IMR-90 (cell line): ENCODE data around the gene GTPBP3. TPM values are rescaled to one million over a fixed set of nuclear protein-coding genes. Genes with fewer than 3 reads are reported as not detected.
A peak's percentile ranks its signal among the peaks of the same experiment; 100 is the strongest.

Source experiments
- ATAC-seq: fragments of 200-7000 bp; cut with Tn5 transposase; 2 replicates; pipeline ENCODE4 v1.9.1; 2020; ENCODE audit warnings: low read depth, mild to moderate bottlenecking, moderate library complexity
- BruUV-seq: library from RNA; stranded (reverse); fragments of 400-500 nt; replicated peaks from 2 replicates; lab custom pipeline; 2021; lab: Mats Ljungman, UMichigan
- CTCF ChIA-PET: fragments of 300-600 bp; formaldehyde crosslinking; extraction: SDS; loops from one replicate; lab custom pipeline; 2021; ENCODE audit warnings: antibody characterized with exemption; lab: Yijun Ruan, JAX
- POLR2A ChIA-PET: fragments of 300-600 bp; sonication (Branson Sonifier 250); formaldehyde crosslinking; loops from one replicate; lab custom pipeline; 2022; ENCODE audit warnings: antibody characterized with exemption; ENCODE audit not compliant: unreplicated experiment; lab: Charles Lee
- DNase-seq: peaks from one replicate; pipeline ENCODE4 v3.0.0; 2013
- H2AFZ ChIP-seq: replicated peaks from 2 replicates; pipeline ENCODE3; 2013; ENCODE audit warnings: low read length, mild to moderate bottlenecking; ENCODE audit not compliant: poor library complexity
- H2AK5ac ChIP-seq: 2 replicates; pipeline ENCODE4 v1.6.1; 2013; ENCODE audit warnings: low read depth, low read length, inconsistent platforms
- H2AK9ac ChIP-seq: replicated peaks from 2 replicates; pipeline ENCODE3; 2013; ENCODE audit warnings: mild to moderate bottlenecking, low read depth, low read length, moderate library complexity; ENCODE audit not compliant: poor library complexity
- H2BK120ac ChIP-seq: 2 replicates; pipeline ENCODE4 v1.6.1; 2013; ENCODE audit warnings: low read depth, low read length, inconsistent platforms
- H2BK15ac ChIP-seq: 3 replicates; pipeline ENCODE4 v1.6.1; 2013; ENCODE audit warnings: low read depth, low read length, inconsistent platforms
- H2BK20ac ChIP-seq: 2 replicates; pipeline ENCODE4 v1.6.1; 2013; ENCODE audit warnings: low read depth, mild to moderate bottlenecking, inconsistent platforms, low read length, moderate library complexity
- H2BK5ac ChIP-seq: 2 replicates; pipeline ENCODE4 v1.6.1; 2013; ENCODE audit warnings: mild to moderate bottlenecking, low read depth, low read length, inconsistent platforms; ENCODE audit not compliant: poor library complexity, severe bottlenecking
- H3K14ac ChIP-seq: replicated peaks from 2 replicates; pipeline ENCODE4 v1.6.1; 2013; ENCODE audit warnings: low read depth, low read length, inconsistent platforms
- H3K18ac ChIP-seq: 2 replicates; pipeline ENCODE4 v1.6.1; 2013; ENCODE audit warnings: low read depth, low read length, control low read depth
- H3K23ac ChIP-seq: 2 replicates; pipeline ENCODE4 v1.6.1; 2013; ENCODE audit warnings: low read depth, low read length, inconsistent platforms
- H3K27ac ChIP-seq: 2 replicates; pipeline ENCODE4 v1.5.1; 2013; ENCODE audit warnings: mild to moderate bottlenecking, control low read depth, low read length; ENCODE audit not compliant: insufficient read depth
- H3K27me3 ChIP-seq: 2 replicates; pipeline ENCODE4 v1.6.1; 2013; ENCODE audit warnings: low read length; ENCODE audit not compliant: control insufficient read depth, insufficient read depth
- H3K36me3 ChIP-seq: 2 replicates; pipeline ENCODE4 v1.6.1; 2013; ENCODE audit warnings: low read length, mixed read lengths; ENCODE audit not compliant: control insufficient read depth, insufficient read depth
- H3K4ac ChIP-seq: 2 replicates; pipeline ENCODE4 v1.6.1; 2013; ENCODE audit warnings: low read depth, low read length, inconsistent platforms
- H3K4me1 ChIP-seq: 2 replicates; pipeline ENCODE4 v1.6.1; 2013; ENCODE audit warnings: low read length, mixed read lengths; ENCODE audit not compliant: control insufficient read depth, insufficient read depth
- H3K4me2 ChIP-seq: 2 replicates; pipeline ENCODE4 v1.6.1; 2013; ENCODE audit warnings: low read depth, mild to moderate bottlenecking, control low read depth, low read length, moderate library complexity
- H3K4me3 ChIP-seq: 2 replicates; pipeline ENCODE4 v1.5.1; 2013; ENCODE audit warnings: low read depth, mild to moderate bottlenecking, control low read depth, low read length, moderate library complexity; ENCODE audit not compliant: insufficient read depth
- H3K56ac ChIP-seq: 2 replicates; pipeline ENCODE4 v1.6.1; 2013; ENCODE audit warnings: low read length, inconsistent platforms; ENCODE audit not compliant: insufficient read depth; ENCODE audit errors: extremely low read depth
- H3K79me1 ChIP-seq, 2 experiments: 2 replicates each; pipeline ENCODE4 v1.6.1; 2013; ENCODE audit warnings: low read length in 2 of 2, inconsistent platforms in 1 of 2, low read depth in 1 of 2
- H3K9ac ChIP-seq: 2 replicates; pipeline ENCODE4 v1.6.1; 2013; ENCODE audit warnings: low read depth, low read length, control low read depth
- H3K9me1 ChIP-seq: 2 replicates; pipeline ENCODE4 v1.6.1; 2013; ENCODE audit warnings: low read length, inconsistent platforms; ENCODE audit not compliant: insufficient read depth
- H3K9me3 ChIP-seq: 2 replicates; pipeline ENCODE4 v1.6.1; 2013; ENCODE audit warnings: low read length; ENCODE audit not compliant: control insufficient read depth, insufficient read depth
- H4K20me1 ChIP-seq: 2 replicates; pipeline ENCODE4 v1.6.1; 2013; ENCODE audit warnings: low read length, inconsistent platforms; ENCODE audit not compliant: insufficient read depth
- H4K5ac ChIP-seq: 2 replicates; pipeline ENCODE4 v1.6.1; 2013; ENCODE audit warnings: mild to moderate bottlenecking, low read depth, low read length, control low read depth
- H4K8ac ChIP-seq, 2 experiments: 2 replicates each; pipeline ENCODE4 v1.6.1; 2013; ENCODE audit warnings: low read depth in 2 of 2, low read length in 2 of 2, control low read depth in 1 of 2, inconsistent platforms in 1 of 2
- H4K91ac ChIP-seq: 2 replicates; pipeline ENCODE4 v1.6.1; 2013; ENCODE audit warnings: low read depth, low read length, inconsistent platforms; ENCODE audit not compliant: insufficient read depth
- BHLHE40 ChIP-seq: fragments of 150-350 bp; IDR thresholded peaks from 2 replicates; pipeline ENCODE4 v1.6.1; 2016; ENCODE audit warnings: mild to moderate bottlenecking, low read depth, low read length
- CEBPB ChIP-seq: IDR thresholded peaks from 2 replicates; pipeline ENCODE4 v1.6.1; 2012; ENCODE audit warnings: low read depth, low read length, improper control_type of control experiment
- CHD1 ChIP-seq: IDR thresholded peaks from 2 replicates; pipeline ENCODE4 v1.6.1; 2012; ENCODE audit warnings: low read depth, low read length, improper control_type of control experiment
- MAFK ChIP-seq: IDR thresholded peaks from 2 replicates; pipeline ENCODE4 v1.6.1; 2012; ENCODE audit warnings: low read depth, low read length, improper control_type of control experiment
- MAZ ChIP-seq: IDR thresholded peaks from 2 replicates; pipeline ENCODE4 v1.6.1; 2012; ENCODE audit warnings: low read depth, mild to moderate bottlenecking, low read length, improper control_type of control experiment, moderate library complexity, borderline replicate concordance
- MXI1 ChIP-seq: IDR thresholded peaks from 2 replicates; pipeline ENCODE4 v1.6.1; 2012; ENCODE audit warnings: low read depth, mild to moderate bottlenecking, low read length, moderate library complexity, borderline replicate concordance
- NFE2L2 ChIP-seq: fragments of 150-350 bp; IDR thresholded peaks from 2 replicates; pipeline ENCODE4 v1.6.1; 2016; ENCODE audit warnings: low read depth, mild to moderate bottlenecking, low read length
- POLR2A ChIP-seq: IDR thresholded peaks from 2 replicates; pipeline ENCODE4 v1.6.1; 2012; ENCODE audit warnings: mild to moderate bottlenecking, low read depth, low read length
- RAD21 ChIP-seq: IDR thresholded peaks from 2 replicates; pipeline ENCODE4 v1.6.1; 2012; ENCODE audit warnings: low read length, improper control_type of control experiment
- RCOR1 ChIP-seq: IDR thresholded peaks from 2 replicates; pipeline ENCODE4 v1.6.1; 2012; ENCODE audit warnings: mild to moderate bottlenecking, low read length, improper control_type of control experiment; ENCODE audit not compliant: insufficient replicate concordance
- SMC3 ChIP-seq: fragments of 150-350 bp; IDR thresholded peaks from 2 replicates; pipeline ENCODE4 v1.6.1; 2016; ENCODE audit warnings: low read depth, mild to moderate bottlenecking, antibody characterized with exemption, low read length, moderate library complexity
- WGBS, 2 experiments: methylation state at CpG; one replicate each; pipeline versions ENCODE4 v1.1.5 to v1.1.7; 2013; ENCODE audit warnings: missing lambda C conversion rate in 2 of 2; ENCODE audit not compliant: insufficient read length in 1 of 2; ENCODE audit errors: extremely low coverage in 2 of 2; 5-methylcytosine and 5-hydroxymethylcytosine counted together
- dilution Hi-C: fragments of 300-500 bp; cut with HindIII; formaldehyde crosslinking; loops from one replicate; pipeline ENCODE4 v1.14.3; 2018; ENCODE audit warnings: low sequenced_read_pairs; ENCODE audit not compliant: unreplicated experiment
- in situ Hi-C: fragments of 300-500 bp; cut with MboI; formaldehyde crosslinking; loops from 3 replicates; pipeline ENCODE4 v1.14.3; 2019; ENCODE audit warnings: low sequenced_read_pairs, inconsistent platforms, mixed read lengths
- intact Hi-C: fragments of 100-400 bp; cut with micrococcal nuclease; formaldehyde crosslinking; loops from 2 replicates; pipeline ENCODE4 v1.10.0; 2022
- polyA plus RNA-seq, 3 experiments: library from polyadenylated mRNA; depleted of rRNA; stranded (reverse); fragments of >200 nt; gene quantifications; 2 replicates each; pipeline ENCODE4 v1.2.3, GENCODE V29; 2012; ENCODE audit warnings: low replicate concordance in 1 of 3
- total RNA-seq: library from RNA; depleted of rRNA; stranded (reverse); fragments of >200 nt; gene quantifications from 2 replicates; pipeline ENCODE4 v1.2.3, GENCODE V29; 2012
- TF ChIP-seq, protein P1 (sequence below): fragments of 150-350 bp; IDR thresholded peaks from 2 replicates; pipeline ENCODE4 v1.6.1; 2016; ENCODE audit warnings: low read depth, mild to moderate bottlenecking, low read length, moderate library complexity, borderline replicate concordance
- TF ChIP-seq, protein P2 (sequence below): fragments of 150-350 bp; IDR thresholded peaks from 2 replicates; pipeline ENCODE4 v1.6.1; 2017; ENCODE audit warnings: mild to moderate bottlenecking, antibody characterized with exemption, low read length, low read depth

GTPBP3 gene
- total and polyA plus RNA-seq, 2 of the 4 experiments (the other 2 are of a cell fraction), result 4.3 to 15.1 TPM

DNA sequence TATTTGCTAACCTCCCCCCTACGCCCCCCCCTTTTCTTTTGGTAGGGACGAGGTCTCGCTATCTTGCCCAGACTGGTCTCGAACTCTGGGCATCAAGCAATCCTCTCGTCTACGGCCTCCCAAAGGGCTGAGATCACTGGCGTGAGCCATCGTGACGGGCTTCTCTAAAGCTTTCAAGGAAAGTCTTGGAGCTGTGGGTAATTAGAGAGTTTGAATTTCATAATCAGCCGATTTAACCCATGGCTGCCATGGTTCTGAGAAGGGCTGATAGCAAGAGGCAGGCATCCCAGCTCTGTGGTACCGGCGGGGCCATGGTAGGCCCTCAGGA lies 33.4 kb upstream of the GTPBP3 start:
- H4K91ac ChIP-seq, result peak overlapping the region; percentile 66; the same call in 1 of the 2 replicates
- H2BK15ac ChIP-seq, result 0 out of 3 replicates have a peak overlapping the region, but pooled peaks have one; percentile 71
- no peaks in the 10 kb centered on the region for H3K9me3 ChIP-seq
- POLR2A ChIA-PET, result no interaction called here
- no peak overlapping the region for H3K14ac ChIP-seq
- peak overlapping the region; percentile 90 for H2AK5ac ChIP-seq
- peak overlapping the region; percentile 90 for H2AK9ac ChIP-seq
- CTCF ChIA-PET, result no interaction called here
- H2BK5ac ChIP-seq, result no peak overlapping the region
- H2AFZ ChIP-seq, result peak overlapping the region; percentile 90
- H3K9me1 ChIP-seq, result peaks cover 19% of the 10 kb centered on the region
- H3K9ac ChIP-seq, result no peak overlapping the region
- H4K5ac ChIP-seq, result peak overlapping the region; percentile 76
- 0 out of 2 replicates have a peak overlapping the region, but pooled peaks have one; percentile 10 for H3K4ac ChIP-seq
- dilution Hi-C loops (no loop called here), in situ Hi-C loops (no loop called here), intact Hi-C loops (loop anchor here (1.0 kb wide), 1 partner anchor 12 kb away; no protein-coding TSS in a partner anchor)
- DNase-seq, result no peak
- no peak overlapping the region for H2BK120ac ChIP-seq
- H4K8ac ChIP-seq, result peak overlapping the region; percentile 96
- H3K18ac ChIP-seq, result no peak overlapping the region
- no peaks in the 10 kb centered on the region for H3K27me3 ChIP-seq
- H3K4me1 ChIP-seq, result peaks cover 8% of the 10 kb centered on the region
- ATAC-seq, result no peak
- H3K4me2 ChIP-seq, result no peak overlapping the region
- TF ChIP-seq SMC3 (no peak), RAD21 (no peak), NFE2L2 (no peak), MAZ (no peak), CHD1 (no peak), MXI1 (no peak), RCOR1 (no peak), BHLHE40 (no peak), POLR2A (no peak), MAFK (no peak), CEBPB (no peak)
- TF ChIP-seq, protein P1, sequence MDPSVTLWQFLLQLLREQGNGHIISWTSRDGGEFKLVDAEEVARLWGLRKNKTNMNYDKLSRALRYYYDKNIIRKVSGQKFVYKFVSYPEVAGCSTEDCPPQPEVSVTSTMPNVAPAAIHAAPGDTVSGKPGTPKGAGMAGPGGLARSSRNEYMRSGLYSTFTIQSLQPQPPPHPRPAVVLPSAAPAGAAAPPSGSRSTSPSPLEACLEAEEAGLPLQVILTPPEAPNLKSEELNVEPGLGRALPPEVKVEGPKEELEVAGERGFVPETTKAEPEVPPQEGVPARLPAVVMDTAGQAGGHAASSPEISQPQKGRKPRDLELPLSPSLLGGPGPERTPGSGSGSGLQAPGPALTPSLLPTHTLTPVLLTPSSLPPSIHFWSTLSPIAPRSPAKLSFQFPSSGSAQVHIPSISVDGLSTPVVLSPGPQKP, result no peak
- TF ChIP-seq, protein P2, sequence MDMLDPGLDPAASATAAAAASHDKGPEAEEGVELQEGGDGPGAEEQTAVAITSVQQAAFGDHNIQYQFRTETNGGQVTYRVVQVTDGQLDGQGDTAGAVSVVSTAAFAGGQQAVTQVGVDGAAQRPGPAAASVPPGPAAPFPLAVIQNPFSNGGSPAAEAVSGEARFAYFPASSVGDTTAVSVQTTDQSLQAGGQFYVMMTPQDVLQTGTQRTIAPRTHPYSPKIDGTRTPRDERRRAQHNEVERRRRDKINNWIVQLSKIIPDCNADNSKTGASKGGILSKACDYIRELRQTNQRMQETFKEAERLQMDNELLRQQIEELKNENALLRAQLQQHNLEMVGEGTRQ, result no peak
- H3K79me1 ChIP-seq, result peaks cover 21 to 48% of the 10 kb centered on the region in 2 experiments
- H3K23ac ChIP-seq, result no peak overlapping the region
- WGBS, 2 experiments, result 91% methylated on average over 4 of the region's 12 CpGs; no CpG with 5 or more reads in 1 of the 2 experiments
- H3K27ac ChIP-seq, result peak overlapping the region; percentile 23; the same call in 1 of the 2 replicates
- no peaks in the 10 kb centered on the region for H4K20me1 ChIP-seq
- H3K36me3 ChIP-seq, result peaks cover 3% of the 10 kb centered on the region
- no TSS peak for BruUV-seq
- H3K56ac ChIP-seq, result no peak overlapping the region
- H3K4me3 ChIP-seq, result no peak overlapping the region
- H2BK20ac ChIP-seq, result no peak overlapping the region
